ENCODE measurements around the gene ZNF443. TPM values are rescaled to one million over a fixed set of nuclear protein-coding genes. Genes with fewer than 3 reads are reported as not detected.
"Not testable (repeated sequence)": the region's sequence is repeated elsewhere in the genome, so short reads cannot be mapped to it uniquely, and the experiment has no call there.

The ZNF443 gene
- total RNA-seq, 1 experiment from 2014 or later, result 0.79 TPM

GRCh38 chr19:12453495-12453894 lies 12.7 kb upstream of the ZNF443 start:
- H3K27me3 Mint-ChIP-seq (ENCODE audit: insufficient read depth, unreplicated experiment), result no peaks in the 10 kb centered on the region
- ChIA-PET POLR2A (interaction anchor here (0.7 kb wide), 1 partner anchor 290 kb away, joined by 3 read pairs; no protein-coding TSS in a partner anchor), CTCF (interaction anchor here (0.6 to 1.0 kb wide), 3 partner anchors 60 to 1046 kb away, joined by 3 to 4 read pairs (median 3); no protein-coding TSS in a partner anchor)
- no peaks in the 10 kb centered on the region for H3K36me3 Mint-ChIP-seq (ENCODE audit: insufficient read depth, unreplicated experiment)
- no TSS peak for BruUV-seq (replicated peaks)
- no peak overlapping the region for H3K4me3 Mint-ChIP-seq (ENCODE audit: unreplicated experiment)
- H3K4me1 Mint-ChIP-seq (ENCODE audit: insufficient read depth, unreplicated experiment), result no peaks in the 10 kb centered on the region
- intact Hi-C loops (cut with micrococcal nuclease), result no loop called here
- no peak for TF ChIP-seq CTCF (IDR thresholded peaks at IDR 0.05; ENCODE audit: unreplicated experiment)
- H3K9me3 Mint-ChIP-seq (ENCODE audit: unreplicated experiment), result peaks cover 24% of the 10 kb centered on the region
- no peak overlapping the region for H3K27ac Mint-ChIP-seq (ENCODE audit: low read depth, unreplicated experiment)
- DNase-seq (ENCODE audit: unreplicated experiment), result no peak

GRCh38 chr19:12450844-12451243 lies 10.0 kb upstream of the ZNF443 start:
- H3K27ac Mint-ChIP-seq (ENCODE audit: low read depth, unreplicated experiment), result no peak overlapping the region
- H3K9me3 Mint-ChIP-seq (ENCODE audit: unreplicated experiment), result peaks cover 33% of the 10 kb centered on the region
- POLR2A ChIA-PET, result interaction anchor here (0.6 to 1.6 kb wide), 2 partner anchors 10 to 116 kb away, joined by 3 read pairs; partner anchors contain the start of gene ZNF443
- CTCF ChIA-PET, result no interaction called here
- intact Hi-C loops (cut with micrococcal nuclease), result no loop called here
- no TSS peak for BruUV-seq (replicated peaks)
- H3K27me3 Mint-ChIP-seq (ENCODE audit: insufficient read depth, unreplicated experiment), result no peaks in the 10 kb centered on the region
- no peaks in the 10 kb centered on the region for H3K36me3 Mint-ChIP-seq (ENCODE audit: insufficient read depth, unreplicated experiment)
- DNase-seq (ENCODE audit: unreplicated experiment), result no peak
- no peak for TF ChIP-seq CTCF (IDR thresholded peaks at IDR 0.05; ENCODE audit: unreplicated experiment)
- H3K4me1 Mint-ChIP-seq (ENCODE audit: insufficient read depth, unreplicated experiment), result no peaks in the 10 kb centered on the region
- no peak overlapping the region for H3K4me3 Mint-ChIP-seq (ENCODE audit: unreplicated experiment)

GRCh38 chr19:12448808-12449207 lies 8.0 kb upstream of the ZNF443 start:
- Mint-ChIP-seq H3K36me3 (ENCODE audit: insufficient read depth, unreplicated experiment) (no peaks in the 10 kb centered on the region), H3K9me3 (ENCODE audit: unreplicated experiment) (peaks cover 36% of the 10 kb centered on the region), H3K27ac (ENCODE audit: low read depth, unreplicated experiment) (no peak overlapping the region), H3K4me1 (ENCODE audit: insufficient read depth, unreplicated experiment) (no peaks in the 10 kb centered on the region), H3K4me3 (ENCODE audit: unreplicated experiment) (no peak overlapping the region), H3K27me3 (ENCODE audit: insufficient read depth, unreplicated experiment) (no peaks in the 10 kb centered on the region)
- no TSS peak for BruUV-seq (replicated peaks)
- intact Hi-C loops (cut with micrococcal nuclease), result no loop called here
- no peak for DNase-seq (ENCODE audit: unreplicated experiment)
- POLR2A ChIA-PET, result no interaction called here
- CTCF ChIA-PET, result interaction anchor here (0.6 kb wide), 1 partner anchor 63 kb away, joined by 4 read pairs; no protein-coding TSS in a partner anchor
- no peak for TF ChIP-seq CTCF (IDR thresholded peaks at IDR 0.05; ENCODE audit: unreplicated experiment)

- H3K9me3 Mint-ChIP-seq (ENCODE audit: unreplicated experiment), result peaks cover 32% of the 10 kb centered on the region
- peak overlapping the region; percentile 72 for H3K27ac Mint-ChIP-seq (ENCODE audit: low read depth, unreplicated experiment)
- DNase-seq (ENCODE audit: unreplicated experiment), result peak; percentile 33
- H3K4me1 Mint-ChIP-seq (ENCODE audit: insufficient read depth, unreplicated experiment); H3K27me3 Mint-ChIP-seq (ENCODE audit: insufficient read depth, unreplicated experiment); H3K36me3 Mint-ChIP-seq (ENCODE audit: insufficient read depth, unreplicated experiment): not testable (repeated sequence)
- CTCF ChIA-PET, result interaction anchor here (0.6 to 1.5 kb wide), 4 partner anchors 14 to 516 kb away, joined by 3 read pairs; no protein-coding TSS in a partner anchor
- POLR2A ChIA-PET, result interaction anchor here (1.0 to 4.6 kb wide), 9 partner anchors 37 to 276 kb away, joined by 3 to 21 read pairs (median 4); partner anchors contain the start of genes ZNF44, ZNF490, ZNF563 and ZNF791
- TSS peak; percentile 21 for BruUV-seq (replicated peaks)
- peak overlapping the region; percentile 92 for H3K4me3 Mint-ChIP-seq (ENCODE audit: unreplicated experiment)
- intact Hi-C loops (cut with micrococcal nuclease), result loop anchor here (2.0 to 5.0 kb wide), 4 partner anchors 39 to 171 kb away; partner anchors contain the start of genes ZNF44, ZNF490, ZNF709 and ZNF791
Measured at GRCh38 chr19:12439686-12440540, 908 bp downstream of the ZNF443 start.

- H3K27ac Mint-ChIP-seq (ENCODE audit: low read depth, unreplicated experiment); H3K4me3 Mint-ChIP-seq (ENCODE audit: unreplicated experiment); H3K36me3 Mint-ChIP-seq (ENCODE audit: insufficient read depth, unreplicated experiment); intact Hi-C loops (cut with micrococcal nuclease); H3K27me3 Mint-ChIP-seq (ENCODE audit: insufficient read depth, unreplicated experiment); DNase-seq (ENCODE audit: unreplicated experiment); CTCF ChIA-PET; H3K4me1 Mint-ChIP-seq (ENCODE audit: insufficient read depth, unreplicated experiment); BruUV-seq (replicated peaks); POLR2A ChIA-PET: not testable (repeated sequence)
- peaks cover 27% of the 10 kb centered on the region for H3K9me3 Mint-ChIP-seq (ENCODE audit: unreplicated experiment)
Measured at GRCh38 chr19:12430726-12431299, 10.0 kb downstream of the ZNF443 start.
